ENCODE data around the gene RGS10.

The RGS10 gene

GRCh38 chr10:119524720-119525070, 17.8 kb downstream of the RGS10 start:
- Histone ChIP-seq H3K4me3 (ENCODE audit: low read length) (no peak overlapping the region), H3K9me3 (ENCODE audit: control insufficient read depth, low read depth, low read length) (no peaks in the 10 kb centered on the region), H3K36me3 (ENCODE audit: control insufficient read depth, low read depth, low read length) (no peaks in the 10 kb centered on the region), H3K27ac (ENCODE audit: low read length) (no peak overlapping the region), H3K4me1 (ENCODE audit: control insufficient read depth, low read depth, low read length) (no peaks in the 10 kb centered on the region), H3K9ac (ENCODE audit: low read length) (no peak overlapping the region), H3K27me3 (ENCODE audit: control insufficient read depth, insufficient read depth, low read length) (no peaks in the 10 kb centered on the region)

GRCh38 chr10:119523895-119524719, 18.4 kb downstream of the RGS10 start:
- no peaks in the 10 kb centered on the region for H3K9me3 ChIP-seq (ENCODE audit: control insufficient read depth, low read depth, low read length)
- H3K36me3 ChIP-seq (ENCODE audit: control insufficient read depth, low read depth, low read length), result no peaks in the 10 kb centered on the region
- H3K27me3 ChIP-seq (ENCODE audit: control insufficient read depth, insufficient read depth, low read length), result no peaks in the 10 kb centered on the region
- H3K4me1 ChIP-seq (ENCODE audit: control insufficient read depth, low read depth, low read length), result no peaks in the 10 kb centered on the region
- H3K9ac ChIP-seq (ENCODE audit: low read length), result no peak overlapping the region
- no peak overlapping the region for H3K4me3 ChIP-seq (ENCODE audit: low read length)
- H3K27ac ChIP-seq (ENCODE audit: low read length), result no peak overlapping the region

- H3K36me3 ChIP-seq (ENCODE audit: control insufficient read depth, low read depth, low read length), result no peaks in the 10 kb centered on the region
- H3K4me1 ChIP-seq (ENCODE audit: control insufficient read depth, low read depth, low read length), result no peaks in the 10 kb centered on the region
- no peaks in the 10 kb centered on the region for H3K9me3 ChIP-seq (ENCODE audit: control insufficient read depth, low read depth, low read length)
- no peak overlapping the region for H3K27ac ChIP-seq (ENCODE audit: low read length)
- no peaks in the 10 kb centered on the region for H3K27me3 ChIP-seq (ENCODE audit: control insufficient read depth, insufficient read depth, low read length)
- no peak overlapping the region for H3K4me3 ChIP-seq (ENCODE audit: low read length)
- H3K9ac ChIP-seq (ENCODE audit: low read length), result no peak overlapping the region
Observed at GRCh38 chr10:119522747-119523426, 19.6 kb downstream of the RGS10 start.

- Histone ChIP-seq H3K4me1 (ENCODE audit: control insufficient read depth, low read depth, low read length) (no peaks in the 10 kb centered on the region), H3K4me3 (ENCODE audit: low read length) (no peak overlapping the region), H3K27me3 (ENCODE audit: control insufficient read depth, insufficient read depth, low read length) (no peaks in the 10 kb centered on the region), H3K36me3 (ENCODE audit: control insufficient read depth, low read depth, low read length) (no peaks in the 10 kb centered on the region), H3K9me3 (ENCODE audit: control insufficient read depth, low read depth, low read length) (no peaks in the 10 kb centered on the region), H3K9ac (ENCODE audit: low read length) (no peak overlapping the region), H3K27ac (ENCODE audit: low read length) (no peak overlapping the region)
Observed at GRCh38 chr10:119521443-119522204, 20.9 kb downstream of the RGS10 start.

- Histone ChIP-seq H3K27me3 (ENCODE audit: control insufficient read depth, insufficient read depth, low read length) (no peaks in the 10 kb centered on the region), H3K36me3 (ENCODE audit: control insufficient read depth, low read depth, low read length) (no peaks in the 10 kb centered on the region), H3K4me1 (ENCODE audit: control insufficient read depth, low read depth, low read length) (no peaks in the 10 kb centered on the region), H3K9ac (ENCODE audit: low read length) (no peak overlapping the region), H3K27ac (ENCODE audit: low read length) (no peak overlapping the region), H3K9me3 (ENCODE audit: control insufficient read depth, low read depth, low read length) (no peaks in the 10 kb centered on the region), H3K4me3 (ENCODE audit: low read length) (no peak overlapping the region)
Observed at GRCh38 chr10:119520283-119520682, 22.2 kb downstream of the RGS10 start.

GRCh38 chr10:119518936-119519335, 23.6 kb downstream of the RGS10 start:
- no peak overlapping the region for H3K27ac ChIP-seq (ENCODE audit: low read length)
- H3K9me3 ChIP-seq (ENCODE audit: control insufficient read depth, low read depth, low read length), result no peaks in the 10 kb centered on the region
- H3K36me3 ChIP-seq (ENCODE audit: control insufficient read depth, low read depth, low read length), result no peaks in the 10 kb centered on the region
- H3K4me1 ChIP-seq (ENCODE audit: control insufficient read depth, low read depth, low read length), result no peaks in the 10 kb centered on the region
- no peaks in the 10 kb centered on the region for H3K27me3 ChIP-seq (ENCODE audit: control insufficient read depth, insufficient read depth, low read length)
- H3K4me3 ChIP-seq (ENCODE audit: low read length), result no peak overlapping the region
- H3K9ac ChIP-seq (ENCODE audit: low read length), result no peak overlapping the region

GRCh38 chr10:119518176-119518575, 24.3 kb downstream of the RGS10 start:
- H3K36me3 ChIP-seq (ENCODE audit: control insufficient read depth, low read depth, low read length), result no peaks in the 10 kb centered on the region
- H3K9me3 ChIP-seq (ENCODE audit: control insufficient read depth, low read depth, low read length), result no peaks in the 10 kb centered on the region
- H3K27me3 ChIP-seq (ENCODE audit: control insufficient read depth, insufficient read depth, low read length), result no peaks in the 10 kb centered on the region
- no peak overlapping the region for H3K4me3 ChIP-seq (ENCODE audit: low read length)
- H3K4me1 ChIP-seq (ENCODE audit: control insufficient read depth, low read depth, low read length), result no peaks in the 10 kb centered on the region
- no peak overlapping the region for H3K27ac ChIP-seq (ENCODE audit: low read length)
- no peak overlapping the region for H3K9ac ChIP-seq (ENCODE audit: low read length)

GRCh38 chr10:119517235-119518141, 25.0 kb downstream of the RGS10 start:
- Histone ChIP-seq H3K27ac (ENCODE audit: low read length) (no peak overlapping the region), H3K36me3 (ENCODE audit: control insufficient read depth, low read depth, low read length) (no peaks in the 10 kb centered on the region), H3K4me1 (ENCODE audit: control insufficient read depth, low read depth, low read length) (no peaks in the 10 kb centered on the region), H3K9me3 (ENCODE audit: control insufficient read depth, low read depth, low read length) (no peaks in the 10 kb centered on the region), H3K4me3 (ENCODE audit: low read length) (no peak overlapping the region), H3K9ac (ENCODE audit: low read length) (no peak overlapping the region), H3K27me3 (ENCODE audit: control insufficient read depth, insufficient read depth, low read length) (no peaks in the 10 kb centered on the region)

- H3K4me3 ChIP-seq (ENCODE audit: low read length), result no peak overlapping the region
- no peaks in the 10 kb centered on the region for H3K4me1 ChIP-seq (ENCODE audit: control insufficient read depth, low read depth, low read length)
- no peaks in the 10 kb centered on the region for H3K9me3 ChIP-seq (ENCODE audit: control insufficient read depth, low read depth, low read length)
- H3K36me3 ChIP-seq (ENCODE audit: control insufficient read depth, low read depth, low read length), result no peaks in the 10 kb centered on the region
- no peaks in the 10 kb centered on the region for H3K27me3 ChIP-seq (ENCODE audit: control insufficient read depth, insufficient read depth, low read length)
- no peak overlapping the region for H3K27ac ChIP-seq (ENCODE audit: low read length)
- no peak overlapping the region for H3K9ac ChIP-seq (ENCODE audit: low read length)
Observed at GRCh38 chr10:119516381-119517234, 25.9 kb downstream of the RGS10 start.

- Histone ChIP-seq H3K4me1 (ENCODE audit: control insufficient read depth, low read depth, low read length) (no peaks in the 10 kb centered on the region), H3K27me3 (ENCODE audit: control insufficient read depth, insufficient read depth, low read length) (no peaks in the 10 kb centered on the region), H3K9me3 (ENCODE audit: control insufficient read depth, low read depth, low read length) (no peaks in the 10 kb centered on the region), H3K4me3 (ENCODE audit: low read length) (no peak overlapping the region), H3K36me3 (ENCODE audit: control insufficient read depth, low read depth, low read length) (no peaks in the 10 kb centered on the region), H3K9ac (ENCODE audit: low read length) (no peak overlapping the region), H3K27ac (ENCODE audit: low read length) (no peak overlapping the region)
Observed at GRCh38 chr10:119515511-119516045, 26.9 kb downstream of the RGS10 start.

All from iPS-18a (cell line).